BJ (cell line): Measurements from ENCODE around the gene C17orf58. TPM values are rescaled to one million over a fixed set of nuclear protein-coding genes. Genes with fewer than 3 reads are reported as not detected.
"Not testable (repeated sequence)": the region's sequence is repeated elsewhere in the genome, so short reads cannot be mapped to it uniquely, and the experiment has no call there.

ENCODE experiments used
- CTCF ChIA-PET: fragments of 350-600 bp; formaldehyde crosslinking; extraction: SDS; loops from one replicate; lab custom pipeline; 2021; ENCODE audit warnings: antibody characterized with exemption, inconsistent platforms; lab: Yijun Ruan, JAX
- POLR2A ChIA-PET: fragments of 300-600 bp; sonication (Branson Sonifier 250); formaldehyde crosslinking; extraction: SDS; loops from one replicate; lab custom pipeline; 2021; ENCODE audit warnings: antibody characterized with exemption; lab: Charles Lee
- DNase-seq: peaks from one replicate; pipeline ENCODE4 v3.0.0-alpha.2; 2011; ENCODE audit warnings: low read depth
- H3K27me3 ChIP-seq: 2 replicates; pipeline ENCODE4 v1.6.0; 2011; ENCODE audit warnings: low read length; ENCODE audit not compliant: control insufficient read depth, insufficient read depth
- H3K36me3 ChIP-seq: 2 replicates; pipeline ENCODE4 v1.5.1; 2011; ENCODE audit warnings: low read length; ENCODE audit not compliant: control insufficient read depth, insufficient read depth
- H3K4me3 ChIP-seq: 2 replicates; pipeline ENCODE4 v1.5.1; 2011; ENCODE audit warnings: low read depth, mild to moderate bottlenecking, control low read depth, low read length
- polyA plus RNA-seq: library from polyadenylated mRNA; depleted of rRNA; stranded (reverse); fragments of >200 nt; gene quantifications from 2 replicates; pipeline ENCODE4 v1.2.3, GENCODE V29; 2011
- TF ChIP-seq, protein P1 (sequence below): IDR thresholded peaks from 2 replicates; pipeline ENCODE4 v1.5.1; 2011; ENCODE audit warnings: low read depth, mild to moderate bottlenecking, control low read depth, inconsistent platforms, low read length, moderate library complexity; ENCODE audit not compliant: insufficient read depth

The C17orf58 gene
- polyA plus RNA-seq, 1 experiment, result 8.9 TPM

DNA sequence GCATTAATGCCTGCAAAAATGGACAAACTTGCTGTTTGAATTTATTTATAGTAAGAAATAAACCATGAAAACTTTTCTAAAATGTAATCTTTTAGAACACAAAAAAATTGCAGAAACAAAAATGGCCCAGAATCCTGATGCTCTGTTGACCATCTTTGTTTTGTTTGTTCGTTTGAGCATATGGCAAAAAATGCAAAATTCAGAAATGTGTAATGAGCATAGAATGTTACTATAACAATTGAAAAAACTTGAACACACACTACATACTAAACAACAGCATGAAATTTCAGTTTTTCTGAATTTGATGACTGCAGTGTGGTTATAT, 38.1 kb upstream of the C17orf58 start:
- POLR2A ChIA-PET, result no interaction called here
- H3K27me3 ChIP-seq, result no peaks in the 10 kb centered on the region; the same call in 1 of the 2 replicates
- no peaks in the 10 kb centered on the region for H3K36me3 ChIP-seq
- CTCF ChIA-PET, result interaction anchor here (1.4 kb wide), 1 partner anchor 23 kb away, joined by 3 read pairs; no protein-coding TSS in a partner anchor
- TF ChIP-seq, protein P1, sequence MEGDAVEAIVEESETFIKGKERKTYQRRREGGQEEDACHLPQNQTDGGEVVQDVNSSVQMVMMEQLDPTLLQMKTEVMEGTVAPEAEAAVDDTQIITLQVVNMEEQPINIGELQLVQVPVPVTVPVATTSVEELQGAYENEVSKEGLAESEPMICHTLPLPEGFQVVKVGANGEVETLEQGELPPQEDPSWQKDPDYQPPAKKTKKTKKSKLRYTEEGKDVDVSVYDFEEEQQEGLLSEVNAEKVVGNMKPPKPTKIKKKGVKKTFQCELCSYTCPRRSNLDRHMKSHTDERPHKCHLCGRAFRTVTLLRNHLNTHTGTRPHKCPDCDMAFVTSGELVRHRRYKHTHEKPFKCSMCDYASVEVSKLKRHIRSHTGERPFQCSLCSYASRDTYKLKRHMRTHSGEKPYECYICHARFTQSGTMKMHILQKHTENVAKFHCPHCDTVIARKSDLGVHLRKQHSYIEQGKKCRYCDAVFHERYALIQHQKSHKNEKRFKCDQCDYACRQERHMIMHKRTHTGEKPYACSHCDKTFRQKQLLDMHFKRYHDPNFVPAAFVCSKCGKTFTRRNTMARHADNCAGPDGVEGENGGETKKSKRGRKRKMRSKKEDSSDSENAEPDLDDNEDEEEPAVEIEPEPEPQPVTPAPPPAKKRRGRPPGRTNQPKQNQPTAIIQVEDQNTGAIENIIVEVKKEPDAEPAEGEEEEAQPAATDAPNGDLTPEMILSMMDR, result no peak
- no peak for DNase-seq
- H3K4me3 ChIP-seq, result no peak overlapping the region

DNA sequence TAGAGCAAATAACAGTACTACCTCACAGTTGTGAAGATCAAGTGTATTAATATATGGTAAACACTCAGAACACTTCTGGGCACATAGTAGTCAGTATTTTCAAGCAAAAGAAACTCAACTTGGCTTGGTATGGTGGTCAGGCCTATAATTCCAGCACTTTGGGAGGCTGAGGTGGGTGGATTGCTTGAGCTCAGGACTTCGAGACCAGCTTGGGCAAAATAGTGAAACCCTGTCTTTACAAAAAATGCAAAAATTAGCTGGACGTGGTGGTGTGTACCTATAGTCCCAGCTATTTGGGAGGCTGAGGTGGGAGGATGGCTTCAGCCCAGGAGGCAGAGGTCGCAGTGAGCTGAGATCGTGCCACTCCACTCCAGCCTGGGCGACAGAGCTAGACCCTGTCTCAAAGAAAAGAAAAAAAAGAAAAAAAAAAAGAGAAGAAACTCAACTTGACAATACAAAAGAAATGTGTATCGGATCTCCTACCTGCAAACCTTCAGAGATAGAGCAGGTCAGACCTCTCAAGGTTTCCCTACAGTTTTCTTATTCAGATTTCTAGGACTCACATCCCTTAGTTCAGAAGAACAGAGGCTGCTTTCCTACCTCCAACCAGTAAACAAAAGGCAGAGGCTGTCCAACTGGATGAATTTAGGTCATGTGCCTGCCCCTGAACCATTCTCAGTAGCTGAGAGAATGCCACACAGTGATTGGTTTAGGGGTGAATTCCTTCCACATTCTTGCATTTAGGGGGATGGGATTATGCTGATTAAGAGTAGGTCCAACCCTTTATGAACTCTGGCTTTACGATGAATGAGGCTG, 37.6 kb upstream of the C17orf58 start:
- Histone ChIP-seq H3K27me3 (no peaks in the 10 kb centered on the region; the same call in 1 of the 2 replicates), H3K4me3 (no peak overlapping the region), H3K36me3 (no peaks in the 10 kb centered on the region)
- TF ChIP-seq, protein P1, result no peak
- ChIA-PET POLR2A (interaction anchor here (0.8 kb wide), 1 partner anchor 14 kb away, joined by 4 read pairs; no protein-coding TSS in a partner anchor), CTCF (interaction anchor here (1.4 kb wide), 1 partner anchor 22 kb away, joined by 3 read pairs; no protein-coding TSS in a partner anchor)
- DNase-seq, result no peak

DNA sequence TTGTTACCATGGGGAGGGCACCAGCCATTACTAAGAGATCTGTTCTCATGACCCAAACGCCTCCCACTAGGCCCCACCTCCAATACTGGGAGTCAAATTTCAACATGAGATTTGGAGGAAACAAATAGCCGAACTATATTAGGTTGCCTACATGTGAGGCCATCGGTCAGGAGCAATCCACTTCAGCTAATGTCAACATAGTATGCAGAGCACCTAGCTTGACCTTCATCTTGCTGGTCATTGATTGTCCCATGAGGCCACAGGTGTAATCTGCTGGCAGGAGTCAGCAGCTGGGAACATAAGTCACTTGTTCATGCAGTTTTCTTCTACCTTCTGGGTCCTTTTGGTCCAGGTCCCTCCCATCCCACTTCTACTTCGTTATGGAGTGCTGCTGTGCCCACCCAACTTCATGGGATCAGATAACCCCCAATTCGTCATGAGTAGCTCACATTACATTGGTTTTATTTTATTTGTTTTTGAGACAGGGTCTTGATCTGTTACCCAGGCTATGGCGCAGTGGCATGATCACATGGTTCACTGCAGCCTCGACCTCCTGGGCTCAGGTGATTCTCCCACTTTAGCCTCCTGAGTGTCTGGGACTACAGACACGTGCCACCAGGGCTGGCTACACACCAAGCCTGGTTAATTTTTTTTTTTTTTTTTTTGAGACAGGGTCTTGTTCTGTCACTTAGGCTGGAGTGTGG, 33.4 kb upstream of the C17orf58 start:
- no peaks in the 10 kb centered on the region; the same call in 1 of the 2 replicates for H3K27me3 ChIP-seq
- POLR2A ChIA-PET, result no interaction called here
- CTCF ChIA-PET, result interaction anchor here (1.1 kb wide), 1 partner anchor 60 kb away, joined by 3 read pairs; no protein-coding TSS in a partner anchor
- TF ChIP-seq, protein P1, result no peak
- no peaks in the 10 kb centered on the region for H3K36me3 ChIP-seq
- no peak for DNase-seq
- H3K4me3 ChIP-seq, result no peak overlapping the region

DNA sequence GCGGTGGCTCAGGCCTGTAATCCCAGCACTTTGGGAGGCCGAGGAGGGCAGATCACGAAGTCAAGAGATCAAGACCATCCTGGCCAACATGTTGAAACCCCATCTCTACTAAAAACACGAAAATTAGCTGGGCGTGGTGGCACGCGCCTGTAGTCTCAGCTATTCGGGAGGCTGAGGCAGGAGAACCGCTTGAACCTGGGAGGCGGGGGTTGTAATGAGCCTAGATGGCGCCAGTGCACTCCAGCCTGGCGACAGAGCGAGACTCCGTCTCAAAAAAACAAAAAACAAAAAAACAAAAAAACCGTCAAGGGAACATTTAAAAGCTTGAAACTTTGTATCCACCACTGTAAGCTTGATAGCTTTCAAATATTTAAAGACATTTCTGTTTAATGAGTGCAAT, 26.3 kb upstream of the C17orf58 start:
- H3K36me3 ChIP-seq, CTCF ChIA-PET, H3K4me3 ChIP-seq, H3K27me3 ChIP-seq, POLR2A ChIA-PET, DNase-seq: not testable (repeated sequence)

DNA sequence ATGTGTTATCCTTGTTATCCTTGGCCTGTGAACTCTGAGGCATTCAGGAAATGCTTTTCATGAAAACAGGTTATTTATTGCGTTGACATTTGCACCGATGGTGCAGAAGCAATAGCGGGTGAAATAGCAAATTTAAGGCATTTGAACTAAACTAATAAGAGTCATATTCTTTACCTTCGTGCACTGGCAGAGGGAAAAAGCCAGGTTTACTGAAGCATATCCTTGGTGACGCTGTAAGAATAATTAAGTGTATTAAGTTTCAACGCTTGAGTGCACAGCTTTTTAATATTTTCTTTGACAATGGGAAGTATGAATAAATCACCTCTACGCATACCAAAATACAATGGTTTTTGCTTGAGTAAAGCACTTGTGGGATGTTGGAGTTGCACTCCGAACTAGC, 25.7 kb upstream of the C17orf58 start:
- TF ChIP-seq, protein P1, result no peak
- H3K36me3 ChIP-seq, result no peaks in the 10 kb centered on the region
- no peaks in the 10 kb centered on the region for H3K27me3 ChIP-seq
- ChIA-PET POLR2A (no interaction called here), CTCF (no interaction called here)
- H3K4me3 ChIP-seq, result no peak overlapping the region
- no peak for DNase-seq

DNA sequence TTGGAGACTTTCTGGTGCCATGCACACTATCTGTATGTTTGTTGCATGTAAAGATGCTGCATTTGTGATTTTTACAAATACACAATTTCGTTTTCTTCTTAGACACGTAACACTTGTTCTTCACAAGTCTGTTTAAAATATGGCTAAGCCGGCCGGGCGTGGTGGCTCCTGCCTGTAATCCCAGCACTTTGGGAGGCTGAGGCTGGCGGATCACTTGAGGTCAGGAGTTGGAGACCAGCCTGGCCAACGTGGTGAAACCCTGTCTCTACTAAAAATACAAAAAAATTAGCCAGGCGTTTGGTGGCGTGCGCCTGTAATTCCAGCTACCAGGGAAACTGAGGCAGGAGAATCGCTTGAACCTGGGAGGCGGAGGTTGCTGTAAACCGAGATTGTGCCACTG, 24.5 kb upstream of the C17orf58 start:
- H3K4me3 ChIP-seq, POLR2A ChIA-PET, H3K36me3 ChIP-seq, H3K27me3 ChIP-seq, DNase-seq: not testable (repeated sequence)
- CTCF ChIA-PET, result interaction anchor here (0.6 to 1.8 kb wide), 2 partner anchors 19 to 33 kb away, joined by 3 to 6 read pairs; no protein-coding TSS in a partner anchor
